ENCODE measurements around the gene DUSP2.
A peak's percentile ranks its signal among the peaks of the same experiment; 100 is the strongest.

The DUSP2 gene

DNA sequence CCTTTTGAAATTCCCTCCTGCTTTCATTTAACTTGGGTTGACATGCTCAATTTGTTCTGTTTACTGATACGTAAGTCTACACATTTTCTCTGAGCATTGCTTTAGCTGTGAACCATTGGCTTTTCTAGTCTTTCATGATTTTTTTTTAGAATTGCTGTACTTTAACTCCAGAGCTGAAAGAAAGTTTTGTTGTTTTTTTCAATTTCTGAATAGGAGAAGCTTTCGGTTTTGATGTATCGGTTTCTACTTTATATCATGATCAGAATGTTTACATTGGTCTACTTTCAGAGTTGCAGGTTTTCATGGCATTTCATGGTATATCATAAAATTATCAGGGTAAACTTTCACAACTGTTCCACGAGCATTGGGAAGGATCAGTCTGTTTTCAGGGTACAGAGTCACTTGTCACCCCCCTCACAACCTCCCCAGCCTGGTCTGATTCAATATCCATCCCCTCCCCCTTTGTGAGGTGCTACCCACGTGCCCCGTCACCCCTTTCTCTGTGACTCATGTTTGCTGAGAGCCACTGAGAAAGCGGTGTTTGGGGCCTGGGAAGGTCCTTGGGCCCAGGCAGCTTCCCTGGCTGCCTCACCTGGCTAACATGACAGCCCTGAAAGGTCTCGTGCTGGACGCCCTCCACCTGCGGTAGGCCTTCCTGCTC is 14.0 kb downstream of the DUSP2 start:
- ATAC-seq (replicated peaks; ENCODE audit: extremely low read depth, poor library complexity, severe bottlenecking): peak; percentile 38
- H3K4me3 Mint-ChIP-seq: peak overlapping the region; percentile 64
- H3K27me3 Mint-ChIP-seq: no peaks in the 10 kb centered on the region
- peaks cover 23% of the 10 kb centered on the region for H3K36me3 Mint-ChIP-seq (ENCODE audit: insufficient read depth)
- H3K9me3 Mint-ChIP-seq: no peaks in the 10 kb centered on the region
- peak overlapping the region; percentile 90 for H3K27ac Mint-ChIP-seq (ENCODE audit: low read depth)
- no peak for DNase-seq (ENCODE audit: low spot score in 2 of 2)
- H3K4me1 Mint-ChIP-seq: peaks cover 31% of the 10 kb centered on the region

DNA sequence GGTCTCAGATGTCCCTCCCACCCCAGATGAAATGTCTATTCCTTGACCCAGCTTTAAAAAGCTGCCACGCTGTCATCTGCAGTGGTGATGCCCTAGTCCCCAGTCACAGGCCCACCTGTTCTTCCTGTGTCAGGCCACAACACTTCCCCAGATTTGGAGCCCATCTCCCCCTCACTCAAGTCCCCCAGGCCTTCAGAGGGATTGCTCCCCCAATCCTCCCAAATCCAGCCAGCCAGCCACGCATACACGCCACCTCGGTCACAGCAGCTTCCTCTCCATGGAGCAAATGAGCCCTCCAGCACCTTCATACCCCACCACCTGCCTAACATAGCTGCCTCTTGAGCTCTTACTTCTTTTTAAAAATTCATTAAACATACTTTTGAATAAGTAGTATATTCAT is 14.8 kb downstream of the DUSP2 start:
- Mint-ChIP-seq H3K27me3 (no peaks in the 10 kb centered on the region), H3K9me3 (no peaks in the 10 kb centered on the region), H3K4me1 (peaks cover 31% of the 10 kb centered on the region), H3K36me3 (ENCODE audit: insufficient read depth) (peaks cover 20% of the 10 kb centered on the region), H3K27ac (ENCODE audit: low read depth) (peak overlapping the region; percentile 90), H3K4me3 (peak overlapping the region; percentile 23)
- ATAC-seq (replicated peaks; ENCODE audit: extremely low read depth, poor library complexity, severe bottlenecking): no peak
- no peak for DNase-seq (ENCODE audit: low spot score in 2 of 2)

DNA sequence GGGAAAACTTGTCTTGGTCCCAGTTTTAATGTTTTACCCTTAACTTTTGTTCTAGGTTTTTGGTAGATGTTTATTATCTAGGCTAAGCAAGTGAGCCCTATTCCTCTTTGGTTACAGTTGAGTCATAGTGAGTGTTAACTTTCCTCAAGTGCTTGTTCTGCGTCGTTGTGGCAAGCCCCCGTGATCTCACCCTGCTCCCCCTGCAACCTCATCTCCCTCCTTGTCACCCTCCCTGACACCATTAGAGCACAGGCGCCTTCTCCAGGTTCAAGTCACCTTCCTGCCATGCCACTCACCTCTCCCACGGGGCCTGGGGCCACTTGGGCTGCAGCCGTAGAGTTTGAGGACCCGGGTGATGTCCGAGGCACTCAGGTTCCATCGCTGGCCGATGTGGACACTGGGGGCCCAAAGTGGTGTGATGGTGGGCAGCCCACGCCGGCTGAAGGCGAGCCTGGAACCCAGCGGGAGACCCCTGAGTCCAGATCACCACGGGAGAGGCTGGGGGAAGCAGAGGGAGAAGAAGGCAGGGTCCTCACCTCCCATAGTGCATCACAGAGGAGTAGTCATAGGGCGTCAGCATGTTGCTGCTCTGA is 15.6 kb downstream of the DUSP2 start:
- Mint-ChIP-seq H3K9me3 (no peaks in the 10 kb centered on the region), H3K27ac (ENCODE audit: low read depth) (peak overlapping the region; percentile 90), H3K4me1 (peaks cover 31% of the 10 kb centered on the region), H3K27me3 (no peaks in the 10 kb centered on the region), H3K4me3 (peak overlapping the region; percentile 23), H3K36me3 (ENCODE audit: insufficient read depth) (peaks cover 14% of the 10 kb centered on the region)
- DNase-seq (ENCODE audit: low spot score in 2 of 2): no peak
- ATAC-seq (replicated peaks; ENCODE audit: extremely low read depth, poor library complexity, severe bottlenecking): peak; percentile 79

DNA sequence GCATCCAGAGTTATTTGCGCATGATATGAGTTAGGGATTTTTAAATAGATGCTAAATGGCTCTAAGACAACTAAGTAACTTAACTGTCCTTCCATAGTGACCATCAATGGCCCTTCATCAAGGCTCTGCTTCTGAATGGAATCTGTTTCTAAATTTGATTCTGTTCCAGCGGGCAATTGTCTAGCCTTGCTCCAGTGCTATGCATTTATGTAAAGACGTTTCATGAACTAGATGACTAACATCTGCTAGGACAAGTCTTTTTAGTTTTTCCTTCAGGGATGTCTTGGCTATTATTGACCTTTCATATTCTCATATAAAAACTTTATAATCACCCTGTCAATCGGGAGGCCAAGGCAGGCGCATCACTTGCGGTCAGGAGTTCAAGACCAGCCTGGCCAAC is 16.8 kb downstream of the DUSP2 start:
- no peak overlapping the region for H3K4me3 Mint-ChIP-seq
- H3K36me3 Mint-ChIP-seq (ENCODE audit: insufficient read depth): peaks cover 13% of the 10 kb centered on the region
- no peaks in the 10 kb centered on the region for H3K27me3 Mint-ChIP-seq
- peaks cover 31% of the 10 kb centered on the region for H3K4me1 Mint-ChIP-seq
- no peak overlapping the region for H3K27ac Mint-ChIP-seq (ENCODE audit: low read depth)
- ATAC-seq (replicated peaks; ENCODE audit: extremely low read depth, poor library complexity, severe bottlenecking) (no peak), DNase-seq (ENCODE audit: low spot score in 2 of 2) (no peak)
- no peaks in the 10 kb centered on the region for H3K9me3 Mint-ChIP-seq

DNA sequence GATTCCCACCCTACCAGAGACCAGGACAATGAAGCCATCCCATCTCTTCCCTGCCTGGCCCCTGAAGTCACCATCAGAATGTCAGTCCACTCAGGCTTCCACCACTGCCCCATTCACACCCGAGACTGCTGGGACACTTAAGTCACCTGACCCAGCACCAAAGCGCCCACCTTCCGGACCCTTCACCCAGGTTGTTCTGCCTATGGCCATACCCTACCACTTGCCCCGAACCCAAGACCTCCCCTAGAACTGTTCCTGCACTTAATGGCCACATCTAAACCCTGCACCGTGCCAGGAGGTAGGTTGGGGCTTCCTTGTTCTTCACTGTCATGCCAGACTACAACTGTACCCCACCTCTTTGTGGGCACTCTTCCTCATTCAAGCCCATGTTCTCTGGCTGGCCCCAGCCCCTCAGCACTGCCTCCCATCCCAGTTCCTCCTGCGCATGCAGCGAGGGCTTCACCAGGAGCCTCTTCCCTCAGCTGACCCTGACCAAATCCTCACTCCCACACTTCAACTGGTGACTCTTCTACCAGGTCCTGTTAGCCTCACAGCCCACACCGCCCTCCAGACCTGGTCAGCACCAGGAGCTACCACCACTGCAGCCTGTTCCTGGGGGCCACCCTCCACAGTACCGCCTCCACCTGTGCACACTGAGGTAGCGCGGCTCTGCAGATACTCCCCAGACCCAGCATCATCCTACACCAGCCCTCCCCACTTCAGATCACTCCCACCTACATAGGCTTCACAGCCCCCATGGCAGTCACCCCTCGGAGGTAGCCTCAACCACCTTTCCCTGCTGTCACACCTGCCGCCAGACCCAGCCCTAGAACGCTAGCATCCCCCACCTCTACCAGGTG is 20.6 kb downstream of the DUSP2 start:
- Mint-ChIP-seq H3K27me3 (peaks cover 23% of the 10 kb centered on the region), H3K9me3 (no peaks in the 10 kb centered on the region), H3K27ac (ENCODE audit: low read depth) (peak overlapping the region; percentile 10), H3K4me3 (no peak overlapping the region), H3K36me3 (ENCODE audit: insufficient read depth) (peaks cover 18% of the 10 kb centered on the region), H3K4me1 (peaks cover 17% of the 10 kb centered on the region)
- DNase-seq (ENCODE audit: low spot score in 2 of 2) (no peak), ATAC-seq (replicated peaks; ENCODE audit: extremely low read depth, poor library complexity, severe bottlenecking) (no peak)

DNA sequence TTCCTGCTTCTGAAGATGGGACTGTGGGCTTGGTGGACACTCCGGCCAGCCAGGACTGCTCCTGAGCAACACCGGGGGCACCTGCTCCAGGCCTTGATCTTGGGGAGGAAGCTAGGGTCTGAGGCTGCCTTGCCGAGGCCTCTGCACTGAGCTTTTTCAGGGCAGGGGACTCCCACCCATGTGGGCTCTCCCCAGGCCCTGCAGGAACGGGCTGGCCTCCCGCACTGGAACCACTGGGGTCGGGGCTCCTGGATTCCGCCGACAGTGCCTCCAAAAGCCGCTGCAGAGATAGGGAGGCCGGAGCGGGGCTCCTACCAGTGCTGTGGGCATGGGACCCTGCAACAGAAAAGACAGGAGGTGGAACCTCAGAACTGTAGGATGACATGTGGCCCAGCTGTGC is 21.3 kb downstream of the DUSP2 start:
- Mint-ChIP-seq H3K27ac (ENCODE audit: low read depth) (peak overlapping the region; percentile 10), H3K4me1 (peaks cover 12% of the 10 kb centered on the region), H3K9me3 (no peaks in the 10 kb centered on the region), H3K36me3 (ENCODE audit: insufficient read depth) (peaks cover 16% of the 10 kb centered on the region), H3K4me3 (no peak overlapping the region), H3K27me3 (peaks cover 30% of the 10 kb centered on the region)
- ATAC-seq (replicated peaks; ENCODE audit: extremely low read depth, poor library complexity, severe bottlenecking) (no peak), DNase-seq (ENCODE audit: low spot score in 2 of 2) (no peak)

DNA sequence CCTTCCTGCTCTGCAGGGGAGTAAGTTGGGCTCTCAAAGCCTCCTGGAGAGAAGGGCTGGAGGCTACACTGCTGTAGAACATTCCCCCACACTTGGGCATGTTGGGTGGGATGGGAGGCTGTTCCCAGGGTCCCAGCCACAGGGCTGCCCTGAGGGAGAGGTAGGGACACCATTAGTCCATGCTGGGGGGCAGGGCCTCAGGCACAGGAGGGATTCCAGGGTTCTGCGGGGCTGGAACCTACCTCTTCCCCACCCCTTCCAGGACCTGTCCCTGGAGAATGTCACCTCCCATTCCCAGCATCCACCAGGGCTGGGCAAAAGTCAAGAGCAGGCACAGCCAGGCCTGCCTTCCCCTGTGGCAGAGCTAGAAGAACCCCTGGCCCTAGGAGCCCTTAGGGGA is 21.9 kb downstream of the DUSP2 start:
- DNase-seq (ENCODE audit: low spot score in 2 of 2) (no peak), ATAC-seq (replicated peaks; ENCODE audit: extremely low read depth, poor library complexity, severe bottlenecking) (no peak)
- H3K27me3 Mint-ChIP-seq: peaks cover 36% of the 10 kb centered on the region
- peaks cover 18% of the 10 kb centered on the region for H3K36me3 Mint-ChIP-seq (ENCODE audit: insufficient read depth)
- no peak overlapping the region for H3K4me3 Mint-ChIP-seq
- H3K4me1 Mint-ChIP-seq: peaks cover 12% of the 10 kb centered on the region
- no peaks in the 10 kb centered on the region for H3K9me3 Mint-ChIP-seq
- no peak overlapping the region for H3K27ac Mint-ChIP-seq (ENCODE audit: low read depth)

DNA sequence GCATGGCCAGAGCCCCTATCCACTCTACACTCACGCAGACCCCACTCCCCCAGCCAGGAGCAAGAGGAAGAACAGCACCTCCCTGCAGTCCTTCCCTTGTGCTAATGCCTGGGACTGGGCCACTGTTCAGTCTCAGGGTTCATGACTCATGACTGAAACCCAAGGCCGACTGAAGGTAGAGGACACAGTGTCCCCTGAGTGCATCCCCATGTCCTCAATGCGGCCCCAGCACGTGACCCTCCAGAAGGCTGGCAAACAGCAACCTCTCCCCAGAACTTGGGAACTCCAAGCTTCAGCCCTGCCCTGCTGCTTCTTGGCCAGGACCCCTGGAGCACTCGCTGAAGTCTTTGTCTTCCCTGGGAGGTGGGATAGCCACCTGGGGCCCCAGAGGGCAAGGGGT is 22.8 kb downstream of the DUSP2 start:
- DNase-seq (ENCODE audit: low spot score in 2 of 2): no peak
- ATAC-seq (replicated peaks; ENCODE audit: extremely low read depth, poor library complexity, severe bottlenecking): no peak
- H3K27me3 Mint-ChIP-seq: peaks cover 36% of the 10 kb centered on the region

DNA sequence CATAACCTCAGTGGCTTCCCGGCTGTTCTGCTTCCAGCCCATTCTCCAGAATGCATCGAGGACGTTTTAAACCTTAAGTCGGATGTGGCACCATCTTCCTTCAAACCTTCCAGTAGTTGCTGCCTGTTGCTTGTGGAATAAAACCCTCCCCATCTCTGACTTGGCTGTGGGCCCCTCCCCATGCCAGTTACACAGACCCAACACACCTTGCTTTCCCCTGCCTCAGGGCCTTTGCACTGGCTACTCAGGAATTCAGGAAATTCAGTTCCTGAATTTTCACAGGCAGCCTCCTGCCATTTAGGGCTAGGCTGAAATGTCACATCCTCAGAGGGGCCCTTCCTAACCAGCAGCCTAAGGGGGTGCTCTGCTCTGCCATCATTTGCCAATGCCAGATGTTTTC is 23.8 kb downstream of the DUSP2 start:
- Mint-ChIP-seq H3K27ac (ENCODE audit: low read depth) (peak overlapping the region; percentile 47), H3K36me3 (ENCODE audit: insufficient read depth) (peaks cover 24% of the 10 kb centered on the region), H3K4me3 (no peak overlapping the region), H3K4me1 (peaks cover 20% of the 10 kb centered on the region), H3K9me3 (no peaks in the 10 kb centered on the region), H3K27me3 (peaks cover 36% of the 10 kb centered on the region)
- ATAC-seq (replicated peaks; ENCODE audit: extremely low read depth, poor library complexity, severe bottlenecking): no peak
- no peak for DNase-seq (ENCODE audit: low spot score in 2 of 2)

More for the DNA sequence above, 22.8 kb downstream of the DUSP2 start:
- peaks cover 22% of the 10 kb centered on the region for H3K36me3 Mint-ChIP-seq (ENCODE audit: insufficient read depth)
- no peak overlapping the region for H3K27ac Mint-ChIP-seq (ENCODE audit: low read depth)
- H3K4me1 Mint-ChIP-seq: peaks cover 16% of the 10 kb centered on the region
- no peaks in the 10 kb centered on the region for H3K9me3 Mint-ChIP-seq
- no peak overlapping the region for H3K4me3 Mint-ChIP-seq

DNA sequence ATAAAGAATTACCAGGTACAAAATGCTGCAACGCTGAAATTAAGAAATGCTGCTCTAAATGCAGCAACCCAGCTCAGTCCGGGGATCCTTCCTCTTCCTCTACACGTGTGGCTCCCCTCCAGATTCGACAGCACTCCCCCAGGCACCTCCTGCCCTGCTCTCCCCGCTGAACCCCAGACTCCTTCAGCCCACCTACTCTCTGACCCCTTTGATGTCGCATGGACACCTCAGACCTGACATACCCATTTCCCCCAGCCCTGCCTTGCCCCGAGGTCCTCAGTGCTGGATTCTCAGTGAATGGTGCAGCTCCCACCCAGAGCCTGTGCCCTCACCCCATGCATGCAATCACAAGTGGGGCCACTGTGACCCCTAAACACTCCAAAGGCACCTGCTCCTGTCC is 24.2 kb downstream of the DUSP2 start:
- H3K36me3 Mint-ChIP-seq (ENCODE audit: insufficient read depth): peaks cover 26% of the 10 kb centered on the region
- H3K27ac Mint-ChIP-seq (ENCODE audit: low read depth): peak overlapping the region; percentile 47
- no peaks in the 10 kb centered on the region for H3K9me3 Mint-ChIP-seq
- H3K4me3 Mint-ChIP-seq: no peak overlapping the region
- H3K4me1 Mint-ChIP-seq: peaks cover 20% of the 10 kb centered on the region
- H3K27me3 Mint-ChIP-seq: peaks cover 37% of the 10 kb centered on the region
- DNase-seq (ENCODE audit: low spot score in 2 of 2) (no peak), ATAC-seq (replicated peaks; ENCODE audit: extremely low read depth, poor library complexity, severe bottlenecking) (no peak)

DNA sequence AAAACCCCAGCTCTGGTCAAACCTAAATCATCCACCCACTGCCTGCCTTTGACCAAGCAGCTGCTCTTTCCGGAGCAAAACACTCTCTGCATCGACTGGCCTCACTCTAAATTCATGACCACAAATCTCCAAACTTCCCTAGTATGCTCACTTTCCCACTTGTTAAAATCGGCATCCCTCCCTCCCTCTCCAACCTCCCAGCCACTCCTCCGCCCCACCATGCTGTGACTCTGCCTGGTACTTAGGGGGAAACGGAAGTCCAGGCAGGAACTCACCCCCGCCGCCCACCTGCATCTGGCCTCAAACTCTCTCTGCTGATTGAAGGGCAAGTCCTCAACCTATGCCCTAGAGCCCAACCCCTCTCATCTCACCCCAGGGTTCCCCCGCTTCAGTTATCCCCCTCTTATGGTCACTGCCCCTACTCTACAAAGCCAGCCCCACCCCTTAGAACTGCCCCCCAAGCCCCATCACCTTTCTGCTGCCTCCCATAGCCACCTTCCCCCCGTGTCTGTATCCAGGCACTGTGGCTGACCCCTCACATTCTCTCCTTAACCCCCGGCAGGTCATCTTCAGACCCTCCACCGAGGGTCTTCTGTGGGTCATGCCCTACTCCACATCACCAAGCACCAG is 25.0 kb downstream of the DUSP2 start:
- H3K36me3 Mint-ChIP-seq (ENCODE audit: insufficient read depth): peaks cover 29% of the 10 kb centered on the region
- H3K4me1 Mint-ChIP-seq: peaks cover 28% of the 10 kb centered on the region
- DNase-seq (ENCODE audit: low spot score in 2 of 2) (no peak), ATAC-seq (replicated peaks; ENCODE audit: extremely low read depth, poor library complexity, severe bottlenecking) (no peak)
- peaks cover 45% of the 10 kb centered on the region for H3K27me3 Mint-ChIP-seq
- no peak overlapping the region for H3K27ac Mint-ChIP-seq (ENCODE audit: low read depth)
- H3K9me3 Mint-ChIP-seq: no peaks in the 10 kb centered on the region
- no peak overlapping the region for H3K4me3 Mint-ChIP-seq

DNA sequence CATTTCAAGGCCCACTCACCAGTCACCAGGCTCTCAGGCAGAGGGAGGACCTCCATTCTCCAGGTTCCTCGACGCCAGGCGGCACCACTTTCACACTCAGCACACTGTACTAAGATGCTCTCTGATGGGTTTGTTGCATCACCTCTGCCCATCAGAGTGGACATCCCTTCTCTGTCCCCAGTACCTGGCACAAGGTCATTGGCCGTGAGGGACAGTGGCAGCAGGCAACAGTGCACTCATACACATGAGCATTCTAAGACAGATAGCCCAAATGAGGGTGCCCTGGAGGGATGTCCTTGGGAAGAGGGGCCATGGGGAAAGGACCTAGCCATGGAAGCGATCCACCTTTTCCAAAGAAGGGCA is 25.9 kb downstream of the DUSP2 start:
- ATAC-seq (replicated peaks; ENCODE audit: extremely low read depth, poor library complexity, severe bottlenecking): no peak

More for the DNA sequence above, 25.9 kb downstream of the DUSP2 start:
- no peak overlapping the region for H3K4me3 Mint-ChIP-seq
- H3K27ac Mint-ChIP-seq (ENCODE audit: low read depth): no peak overlapping the region
- H3K27me3 Mint-ChIP-seq: peaks cover 45% of the 10 kb centered on the region
- H3K9me3 Mint-ChIP-seq: no peaks in the 10 kb centered on the region
- H3K36me3 Mint-ChIP-seq (ENCODE audit: insufficient read depth): peaks cover 31% of the 10 kb centered on the region
- peaks cover 28% of the 10 kb centered on the region for H3K4me1 Mint-ChIP-seq
- no peak for DNase-seq (ENCODE audit: low spot score in 2 of 2)
